Pancreas (tissue), 10 donors: ENCODE results near the gene UBE2A. TPM values are rescaled to one million over a fixed set of nuclear protein-coding genes. Genes with fewer than 3 reads are reported as not detected.

Experiments used
- ATAC-seq, 4 donors: fragments of 200-7000 bp; cut with Tn5 transposase; one replicate each; pipeline versions ENCODE4 v1.8.0 to v1.9.1; 2020; ENCODE audit warnings: mild to moderate bottlenecking in 4 of 4, moderate library complexity in 4 of 4
- DNase-seq, 6 donors: peaks; one replicate each; pipeline ENCODE4 v3.0.0-alpha.2; 2020
- FAIRE-seq: peaks from 2 replicates; lab custom pipeline; 2012; peaks lifted over from hg19 to GRCh38; lab: Jason Lieb, UNC
- H3K27ac ChIP-seq, 4 donors: fragments of 200-600 bp; sonication (generic); 1 replicate in 3 of 4; 2 replicates in 1 of 4; pipeline versions ENCODE4 v1.5.0 to v1.8.0; 2020
- H3K27me3 ChIP-seq, 4 donors: fragments of 200-600 bp; one replicate each; pipeline ENCODE4 v1.8.0; 2021
- H3K36me3 ChIP-seq, 3 donors: fragments of 200-600 bp; sonication (generic) in 1 of 3; one replicate each; pipeline versions ENCODE4 v1.5.0 to v1.8.0; 2020 to 2021
- H3K4me1 ChIP-seq, 3 donors: fragments of 200-600 bp; one replicate each; pipeline ENCODE4 v1.8.0; 2021
- H3K4me3 ChIP-seq, 4 donors: fragments of 200-600 bp; sonication (generic) in 2 of 4; one replicate each; pipeline versions ENCODE4 v1.5.0 to v1.8.0; 2020 to 2021
- H3K9me3 ChIP-seq, 4 donors: fragments of 200-600 bp; one replicate each; pipeline ENCODE4 v1.8.0; 2021
- WGBS, 2 donors: extraction: QIAGEN DNeasy Blood & Tissue Kit; methylation state at CpG; one replicate each; pipeline ENCODE4 v1.1.7; 2013; 5-methylcytosine and 5-hydroxymethylcytosine counted together
- intact Hi-C, 3 donors: fragments of 100-400 bp; cut with DNase I; formaldehyde crosslinking; loops; one replicate each; pipeline versions ENCODE4 v1.11.1 to v1.14.2; 2022
- polyA plus RNA-seq, 2 donors: library from polyadenylated mRNA; stranded (reverse); fragments of 200-250 nt; gene quantifications; one replicate each; pipeline ENCODE4 v1.2.3, GENCODE V29; 2013
- total RNA-seq, 6 donors: library from RNA; stranded (reverse); fragmentation: NEBNext Ultra II Directional in 4 of 6; extraction: Animal tissue kit (Norgen Biotek cat#: 25700) in 4 of 6; gene quantifications; one replicate each; pipeline versions ENCODE4 v1.2.1 to v1.2.4, GENCODE V29; 2021 to 2023
- TF ChIP-seq, protein P1 (sequence below), 4 donors: fragments of 200-600 bp; sonication (generic) in 3 of 4; IDR thresholded peaks; one replicate each; pipeline versions ENCODE4 v1.5.0 to v1.8.0; 2021; ENCODE audit warnings: antibody characterized with exemption in 4 of 4
- donor health status: healthy with polysubstance abuse.
- donor health status: DM: no; HTN: no; CAD: no; lungs with moderate emphysema.
- donor health status: DM: no; HTN: no; CAD: no.
- donor health status: control.
- donor health status: control.
- donor health status: Bipolar disorder and iron deficiency.
- donor health status: DM: yes; HTN: yes; CAD: no.
- donor health status: DM: no; HTN: no; CAD: no.
- donor health status: DM: no; HTN: no; CAD: no.
- donor health status: DM: yes; HTN: yes; CAD: no.

Gene UBE2A
- total and polyA plus RNA-seq, 8 donors, result 11.4 to 33.8 (median 17.2) TPM

DNA sequence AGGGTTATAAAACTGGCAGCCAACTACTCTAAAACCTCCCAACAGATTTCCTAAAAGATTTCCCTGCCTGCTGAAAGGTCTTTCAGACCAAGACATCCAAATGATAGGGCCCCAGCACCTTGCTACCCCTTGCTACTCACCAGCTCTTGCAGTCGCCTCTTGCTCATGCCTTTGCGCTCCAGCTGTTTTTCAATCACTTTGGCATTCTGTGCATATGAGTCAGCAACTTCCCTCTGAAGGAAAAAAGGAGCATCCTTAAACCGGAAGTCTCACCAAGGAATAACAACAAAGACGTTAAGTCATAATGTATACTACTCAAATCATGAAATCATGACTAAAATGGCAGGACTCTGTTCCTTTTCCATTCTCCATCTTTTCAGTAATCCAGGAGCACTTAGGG lies 33.2 kb upstream of the UBE2A start:
- no peak overlapping the region for H3K4me3 ChIP-seq
- H3K36me3 ChIP-seq, result no peaks in the 10 kb centered on the region
- ATAC-seq (no peak), DNase-seq (no peak), FAIRE-seq (no peak)
- no peak overlapping the region for H3K27ac ChIP-seq
- H3K4me1 ChIP-seq, result no peaks in the 10 kb centered on the region
- H3K9me3 ChIP-seq, result no peaks in the 10 kb centered on the region
- WGBS, 2 donors, result 78 to 87% methylated on average over 4 of the region's 4 CpGs
- H3K27me3 ChIP-seq, result no peaks in the 10 kb centered on the region
- intact Hi-C loops, result no loop called here
- TF ChIP-seq, protein P1, sequence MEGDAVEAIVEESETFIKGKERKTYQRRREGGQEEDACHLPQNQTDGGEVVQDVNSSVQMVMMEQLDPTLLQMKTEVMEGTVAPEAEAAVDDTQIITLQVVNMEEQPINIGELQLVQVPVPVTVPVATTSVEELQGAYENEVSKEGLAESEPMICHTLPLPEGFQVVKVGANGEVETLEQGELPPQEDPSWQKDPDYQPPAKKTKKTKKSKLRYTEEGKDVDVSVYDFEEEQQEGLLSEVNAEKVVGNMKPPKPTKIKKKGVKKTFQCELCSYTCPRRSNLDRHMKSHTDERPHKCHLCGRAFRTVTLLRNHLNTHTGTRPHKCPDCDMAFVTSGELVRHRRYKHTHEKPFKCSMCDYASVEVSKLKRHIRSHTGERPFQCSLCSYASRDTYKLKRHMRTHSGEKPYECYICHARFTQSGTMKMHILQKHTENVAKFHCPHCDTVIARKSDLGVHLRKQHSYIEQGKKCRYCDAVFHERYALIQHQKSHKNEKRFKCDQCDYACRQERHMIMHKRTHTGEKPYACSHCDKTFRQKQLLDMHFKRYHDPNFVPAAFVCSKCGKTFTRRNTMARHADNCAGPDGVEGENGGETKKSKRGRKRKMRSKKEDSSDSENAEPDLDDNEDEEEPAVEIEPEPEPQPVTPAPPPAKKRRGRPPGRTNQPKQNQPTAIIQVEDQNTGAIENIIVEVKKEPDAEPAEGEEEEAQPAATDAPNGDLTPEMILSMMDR (IDR thresholded peaks at IDR 0.05), result no peak

DNA sequence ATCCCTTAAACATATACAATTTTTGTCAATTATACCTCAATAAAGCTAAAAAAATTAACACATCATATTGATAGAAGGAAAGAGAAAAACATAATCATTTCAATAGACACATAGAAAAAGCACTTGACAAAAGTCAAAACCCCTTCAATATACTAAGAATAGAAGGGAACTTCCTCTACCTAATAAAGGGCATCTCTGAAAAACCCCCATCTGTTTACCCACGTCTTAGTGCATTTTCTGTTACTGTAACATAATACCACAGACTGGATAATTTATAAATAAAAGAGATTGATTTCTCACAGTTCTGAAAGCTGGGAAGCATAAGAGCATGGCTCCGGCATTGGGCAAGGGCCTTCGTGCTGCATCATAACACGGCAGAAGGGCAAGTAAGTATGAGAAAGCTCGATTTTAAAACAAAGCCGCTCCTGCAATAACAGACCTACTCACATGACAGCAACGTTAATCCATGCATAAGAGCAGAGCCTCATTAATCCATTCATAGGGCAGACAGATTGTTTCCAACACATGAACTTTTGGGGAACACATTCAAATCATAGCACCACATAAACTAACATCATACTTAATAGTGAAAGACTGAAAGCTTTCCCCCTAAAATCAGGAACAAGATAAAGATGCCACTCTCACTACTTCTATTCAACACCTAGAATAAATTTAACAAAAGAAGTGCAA lies 24.9 kb upstream of the UBE2A start:
- Histone ChIP-seq H3K9me3 (no peaks in the 10 kb centered on the region), H3K4me3 (no peak overlapping the region), H3K4me1 (no peaks in the 10 kb centered on the region), H3K27ac (no peak overlapping the region), H3K27me3 (no peaks in the 10 kb centered on the region), H3K36me3 (no peaks in the 10 kb centered on the region)
- ATAC-seq (no peak), DNase-seq (no peak), FAIRE-seq (no peak)
- intact Hi-C loops, result no loop called here
- 66 to 78% methylated on average over 7 of the region's 7 CpGs for WGBS, 2 donors
- TF ChIP-seq, protein P1 (IDR thresholded peaks at IDR 0.05), result no peak

DNA sequence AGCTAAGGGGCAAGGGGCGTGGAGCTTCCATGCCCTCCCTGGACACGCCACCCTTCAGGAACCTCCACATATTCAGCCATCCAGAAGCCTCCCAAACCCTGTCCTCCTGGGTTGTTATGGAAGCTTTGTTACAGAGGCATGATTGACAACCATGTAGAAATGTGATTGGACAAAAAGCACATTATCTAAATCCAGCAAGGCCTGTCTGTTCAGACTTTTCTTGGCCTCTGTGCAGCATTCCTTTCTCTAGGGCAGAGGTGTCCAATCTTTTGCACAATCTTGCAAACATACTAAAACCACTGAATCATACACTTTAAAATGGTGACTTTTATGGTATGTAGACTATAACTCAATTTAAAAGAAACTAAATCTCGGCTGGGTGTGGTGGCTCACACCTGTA lies 21.9 kb upstream of the UBE2A start:
- FAIRE-seq (no peak), DNase-seq (no peak), ATAC-seq (no peak)
- H3K27me3 ChIP-seq, result no peaks in the 10 kb centered on the region
- H3K27ac ChIP-seq, result no peak overlapping the region
- no peaks in the 10 kb centered on the region for H3K36me3 ChIP-seq
- intact Hi-C loops, result no loop called here
- no peaks in the 10 kb centered on the region for H3K9me3 ChIP-seq
- no peaks in the 10 kb centered on the region for H3K4me1 ChIP-seq
- TF ChIP-seq, protein P1 (IDR thresholded peaks at IDR 0.05), result no peak
- H3K4me3 ChIP-seq, result no peak overlapping the region
- 77 to 96% methylated on average over 3 of the region's 3 CpGs for WGBS, 2 donors

DNA sequence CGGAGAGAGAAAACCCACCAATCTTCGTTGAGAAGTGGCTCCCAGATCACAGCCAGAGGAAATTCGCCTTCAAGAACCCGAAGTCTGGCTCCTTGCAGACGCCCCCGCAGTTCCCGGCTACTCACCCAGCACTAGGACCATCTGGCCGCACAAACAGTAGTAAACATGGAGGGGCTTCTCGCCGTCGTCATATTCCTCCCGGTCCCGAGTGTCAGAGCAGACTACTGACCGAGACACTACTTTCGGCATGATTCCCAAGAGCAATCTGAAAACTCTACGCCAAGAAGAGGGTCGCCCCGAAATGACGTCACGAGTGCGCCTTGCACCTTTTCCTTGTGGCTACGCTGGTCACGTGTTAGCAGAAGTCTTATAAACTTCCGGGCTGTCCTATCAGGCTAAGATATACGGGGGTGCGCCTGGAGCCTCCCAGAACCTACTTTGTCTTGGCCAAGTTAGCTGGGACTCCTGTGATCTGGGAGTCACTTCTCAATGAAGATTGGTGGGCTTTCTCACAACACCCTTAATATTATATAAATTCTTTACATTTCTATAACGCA lies 9.2 kb upstream of the UBE2A start, which contains the start of gene STEEP1:
Gene STEEP1 (minus strand): TSS at position 303 of the 557 bp plus-strand sequence. CDS start 54 bp downstream, at position 249.
- Histone ChIP-seq H3K36me3 (no peaks in the 10 kb centered on the region), H3K4me3 (peak within 1 kb of the TSS; percentile 15 to 55 (median 40)), H3K4me1 (no peaks in the 10 kb centered on the region), H3K27ac (peak within 1 kb of the TSS in 3 of 4 donors; percentile 17 to 58 (median 44)), H3K27me3 (no peaks in the 10 kb centered on the region), H3K9me3 (no peaks in the 10 kb centered on the region)
- FAIRE-seq (peak; percentile 97), ATAC-seq (peak; percentile 97 to 100 (median 98)), DNase-seq (peak; percentile 84 to 91 (median 86))
- TF ChIP-seq, protein P1 (IDR thresholded peaks at IDR 0.05), result no peak
- intact Hi-C loops, result no loop called here
- WGBS, 2 donors, result 0 to 28% methylated on average over 27 of the region's 27 CpGs

DNA sequence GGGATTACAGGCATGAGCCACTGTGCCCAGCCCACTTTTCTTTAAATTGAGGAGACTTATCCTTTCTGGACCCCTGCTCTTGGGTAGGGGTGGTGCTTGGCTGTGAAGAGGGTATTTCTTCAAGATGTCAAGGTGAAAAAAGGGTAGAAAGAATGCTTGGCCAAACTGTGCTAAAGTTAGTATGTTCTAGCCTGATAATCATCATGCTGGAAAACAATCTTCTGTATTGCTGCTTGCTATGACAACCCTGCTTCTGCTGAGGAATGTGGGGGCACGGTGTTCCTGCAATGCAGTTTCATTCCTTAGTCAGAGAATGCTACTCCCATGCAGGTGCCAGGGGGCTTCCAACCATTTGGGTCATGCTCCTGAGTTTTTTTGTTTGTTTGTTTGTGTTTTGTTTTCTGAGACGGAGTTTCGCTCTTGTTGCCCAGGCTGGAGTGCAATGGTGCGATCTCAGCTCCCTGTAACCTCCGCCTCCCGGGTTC lies 4.0 kb upstream of the UBE2A start:
- Histone ChIP-seq H3K27me3 (no peaks in the 10 kb centered on the region), H3K27ac (no peak overlapping the region), H3K4me1 (no peaks in the 10 kb centered on the region), H3K4me3 (no peak overlapping the region), H3K36me3 (no peaks in the 10 kb centered on the region), H3K9me3 (no peaks in the 10 kb centered on the region)
- TF ChIP-seq, protein P1 (IDR thresholded peaks at IDR 0.05), result no peak
- no peak for FAIRE-seq
- ATAC-seq, result no peak
- intact Hi-C loops, result no loop called here
- no peak for DNase-seq
- 86 to 88% methylated on average over 6 of the region's 6 CpGs for WGBS, 2 donors
